HG03196 (cell line): ENCODE results near the gene CCDC88B.

Experiments
- ATAC-seq: cut with Tn5 transposase; IDR thresholded peaks from one replicate; pipeline ENCODE4 v1.9.1; 2021; ENCODE audit not compliant: unreplicated experiment

Gene CCDC88B

DNA sequence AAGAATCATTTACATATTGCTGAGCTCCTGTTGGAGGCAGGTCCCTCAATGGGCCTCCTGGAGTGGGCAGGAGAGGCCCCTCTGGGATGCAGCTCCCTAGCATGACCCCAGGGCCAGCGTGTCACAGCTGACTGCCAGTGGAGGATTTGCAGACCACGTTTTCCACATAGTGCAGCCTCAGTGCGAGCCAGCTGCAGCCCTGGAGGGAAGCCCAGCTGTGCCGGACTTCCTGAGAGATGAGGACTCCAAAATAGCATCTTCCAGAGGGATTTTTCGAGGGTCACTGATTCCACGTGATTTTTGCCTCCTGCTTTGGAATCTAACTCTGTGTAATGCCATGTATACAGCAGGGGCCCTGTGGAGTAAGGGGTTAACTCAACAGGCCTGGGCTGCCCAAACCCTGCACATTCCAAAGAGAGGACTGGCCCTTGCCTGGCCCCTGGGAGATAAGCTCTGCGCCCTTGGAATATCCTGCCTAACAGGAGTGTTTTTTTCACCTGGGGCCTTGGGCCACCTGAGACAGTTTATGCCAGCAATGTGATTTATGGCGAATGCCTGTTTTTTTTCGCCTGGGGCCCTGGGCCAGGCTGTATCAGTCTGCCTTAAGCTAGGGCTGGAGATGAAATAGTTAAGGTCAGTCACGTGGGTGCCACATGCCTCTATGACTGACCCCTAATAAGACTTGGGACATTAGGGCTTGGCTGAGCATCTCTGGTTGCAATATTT, 66.4 kb downstream of the CCDC88B start:
- ATAC-seq: no peak
